Peyer's patch (tissue), 4 donors: ENCODE data around the gene SRSF7.

Experiments used
- POLR2A ChIP-seq, 2 donors: fragments of 450-650 bp; IDR thresholded peaks; one replicate each; pipeline ENCODE4 v1.5.1; 2017; ENCODE audit warnings: antibody characterized with exemption in 2 of 2, mild to moderate bottlenecking in 2 of 2, moderate library complexity in 2 of 2
- TF ChIP-seq, protein P1 (sequence below), 6 experiments: fragments of 450-650 bp in 4 of 6; fragments of 200-600 bp in 2 of 6; sonication (generic) in 1 of 6; IDR thresholded peaks; one replicate each; pipeline ENCODE4 v1.5.1; 2017 to 2019; ENCODE audit warnings: antibody characterized with exemption in 6 of 6, mild to moderate bottlenecking in 3 of 6, moderate library complexity in 1 of 6

- TF ChIP-seq, protein P1, sequence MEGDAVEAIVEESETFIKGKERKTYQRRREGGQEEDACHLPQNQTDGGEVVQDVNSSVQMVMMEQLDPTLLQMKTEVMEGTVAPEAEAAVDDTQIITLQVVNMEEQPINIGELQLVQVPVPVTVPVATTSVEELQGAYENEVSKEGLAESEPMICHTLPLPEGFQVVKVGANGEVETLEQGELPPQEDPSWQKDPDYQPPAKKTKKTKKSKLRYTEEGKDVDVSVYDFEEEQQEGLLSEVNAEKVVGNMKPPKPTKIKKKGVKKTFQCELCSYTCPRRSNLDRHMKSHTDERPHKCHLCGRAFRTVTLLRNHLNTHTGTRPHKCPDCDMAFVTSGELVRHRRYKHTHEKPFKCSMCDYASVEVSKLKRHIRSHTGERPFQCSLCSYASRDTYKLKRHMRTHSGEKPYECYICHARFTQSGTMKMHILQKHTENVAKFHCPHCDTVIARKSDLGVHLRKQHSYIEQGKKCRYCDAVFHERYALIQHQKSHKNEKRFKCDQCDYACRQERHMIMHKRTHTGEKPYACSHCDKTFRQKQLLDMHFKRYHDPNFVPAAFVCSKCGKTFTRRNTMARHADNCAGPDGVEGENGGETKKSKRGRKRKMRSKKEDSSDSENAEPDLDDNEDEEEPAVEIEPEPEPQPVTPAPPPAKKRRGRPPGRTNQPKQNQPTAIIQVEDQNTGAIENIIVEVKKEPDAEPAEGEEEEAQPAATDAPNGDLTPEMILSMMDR (IDR thresholded peaks at IDR 0.05) = no peak
- TF ChIP-seq POLR2A (IDR thresholded peaks at IDR 0.05) = no peak
Measured at GRCh38 chr2:38751596-38752410, 642 bp upstream of the SRSF7 start.
